H1 (cell line): ENCODE results near the gene PLB1. TPM values are rescaled to one million over a fixed set of nuclear protein-coding genes. Genes with fewer than 3 reads are reported as not detected.

Experiments
- CTCF ChIA-PET: fragments of 300-600 bp; sonication (Branson Sonifier 250); formaldehyde crosslinking; loops from one replicate; lab custom pipeline; 2021; ENCODE audit not compliant: partially characterized antibody; lab: Charles Lee
- POLR2A ChIA-PET: fragments of 300-600 bp; sonication (Branson Sonifier 250); formaldehyde crosslinking; loops from one replicate; lab custom pipeline; 2021; ENCODE audit warnings: inconsistent platforms; ENCODE audit not compliant: partially characterized antibody; lab: Charles Lee
- DNase-seq, 2 experiments: peaks; one replicate each; pipeline versions ENCODE4 v3.0.0 to v3.0.0-alpha.2; 2010 to 2022; ENCODE audit warnings: low spot score in 2 of 2, low read depth in 1 of 2, mixed read lengths in 1 of 2
- FAIRE-seq: peaks from 2 replicates; lab custom pipeline; 2011; peaks lifted over from hg19 to GRCh38; lab: Jason Lieb, UNC
- H2AFZ ChIP-seq: 2 replicates; pipeline ENCODE4 v1.8.1; 2012; ENCODE audit warnings: low read length, inconsistent platforms
- H2AK5ac ChIP-seq: 2 replicates; pipeline ENCODE4 v1.6.1; 2013; ENCODE audit warnings: low read depth, low read length
- H2BK120ac ChIP-seq: replicated peaks from 2 replicates; pipeline ENCODE3; 2013; ENCODE audit warnings: low read depth, low read length, inconsistent platforms
- H2BK12ac ChIP-seq: 2 replicates; pipeline ENCODE4 v1.6.1; 2013; ENCODE audit warnings: low read depth, low read length
- H2BK15ac ChIP-seq: 2 replicates; pipeline ENCODE4 v1.6.1; 2013; ENCODE audit warnings: low read length
- H2BK20ac ChIP-seq: 2 replicates; pipeline ENCODE4 v1.6.1; 2013; ENCODE audit warnings: low read length
- H2BK5ac ChIP-seq: 2 replicates; pipeline ENCODE4 v1.6.1; 2013; ENCODE audit warnings: low read depth, low read length
- H3K14ac ChIP-seq: 2 replicates; pipeline ENCODE4 v1.6.1; 2013; ENCODE audit warnings: inconsistent platforms; ENCODE audit not compliant: insufficient read length
- H3K18ac ChIP-seq: 2 replicates; pipeline ENCODE4 v1.6.1; 2013; ENCODE audit warnings: low read length; ENCODE audit errors: extremely low read depth
- H3K23ac ChIP-seq: 2 replicates; pipeline ENCODE4 v1.6.1; 2013; ENCODE audit warnings: inconsistent platforms; ENCODE audit not compliant: insufficient read length
- H3K23me2 ChIP-seq: 2 replicates; pipeline ENCODE4 v1.6.1; 2013; ENCODE audit warnings: low read depth, low read length
- H3K27ac ChIP-seq: 2 replicates; pipeline ENCODE4 v1.6.1; 2011; ENCODE audit warnings: low read depth, low read length, inconsistent platforms
- H3K27me3 ChIP-seq, 4 experiments: replicated peaks in 1 of 4; 1 replicate in 1 of 4; 2 replicates in 3 of 4; pipeline versions ENCODE4 v1.6.1 to v1.8.1; 2011 to 2013; ENCODE audit warnings: low read length in 3 of 4, mild to moderate bottlenecking in 3 of 4, inconsistent platforms in 2 of 4, mixed read lengths in 2 of 4, moderate library complexity in 1 of 4; ENCODE audit not compliant: control insufficient read depth in 3 of 4, insufficient read depth in 3 of 4; ENCODE audit errors: extremely low read depth in 1 of 4
- H3K36me3 ChIP-seq, 4 experiments: 2 replicates each; pipeline versions ENCODE4 v1.6.1 to v1.8.1; 2011 to 2013; ENCODE audit warnings: mild to moderate bottlenecking in 4 of 4, low read length in 3 of 4, moderate library complexity in 2 of 4, control low read depth in 1 of 4, inconsistent platforms in 1 of 4; ENCODE audit not compliant: insufficient read depth in 4 of 4, control insufficient read depth in 2 of 4
- H3K4ac ChIP-seq: replicated peaks from 2 replicates; pipeline ENCODE3; 2013; ENCODE audit warnings: low read length, low read depth, mixed read lengths, inconsistent platforms; ENCODE audit not compliant: insufficient read length
- H3K4me1 ChIP-seq, 4 experiments: replicated peaks in 1 of 4; 1 replicate in 1 of 4; 2 replicates in 3 of 4; pipeline versions ENCODE4 v1.6.1 to v1.8.1; 2011 to 2013; ENCODE audit warnings: low read length in 3 of 4, inconsistent platforms in 2 of 4, mixed read lengths in 1 of 4; ENCODE audit not compliant: insufficient read depth in 4 of 4, control insufficient read depth in 3 of 4
- H3K4me2 ChIP-seq, 2 experiments: 2 replicates each; pipeline versions ENCODE4 v1.6.1 to v1.8.1; 2011 to 2013; ENCODE audit warnings: low read depth in 2 of 2, low read length in 2 of 2, control low read depth in 1 of 2, inconsistent platforms in 1 of 2, mild to moderate bottlenecking in 1 of 2; ENCODE audit not compliant: insufficient read depth in 1 of 2
- H3K4me3 ChIP-seq, 4 experiments: fragments of 200-600, 300-600 bp in 1 of 4; sonication (generic), shearing (Covaris generic), sonication (Bioruptor Twin) in 1 of 4; 2 replicates each; pipeline versions ENCODE4 v1.5.1 to v1.8.1; 2011 to 2016; ENCODE audit warnings: low read length in 4 of 4, low read depth in 3 of 4, control low read depth in 2 of 4, inconsistent platforms in 2 of 4, mild to moderate bottlenecking in 2 of 4, mixed read lengths in 1 of 4, moderate library complexity in 1 of 4; ENCODE audit not compliant: insufficient read depth in 2 of 4; ENCODE audit errors: extremely low read depth in 1 of 4
- H3K56ac ChIP-seq: replicated peaks from 2 replicates; pipeline ENCODE3; 2013; ENCODE audit warnings: low read depth, mild to moderate bottlenecking, mixed read lengths, low read length, inconsistent platforms; ENCODE audit not compliant: insufficient read length
- H3K79me1 ChIP-seq: 2 replicates; pipeline ENCODE4 v1.6.1; 2013; ENCODE audit warnings: low read depth, low read length, control low read depth
- H3K79me2 ChIP-seq, 2 experiments: 2 replicates each; pipeline versions ENCODE4 v1.6.1 to v1.8.1; 2012 to 2013; ENCODE audit warnings: low read length in 2 of 2, mild to moderate bottlenecking in 2 of 2, inconsistent platforms in 1 of 2; ENCODE audit not compliant: insufficient read depth in 2 of 2, control insufficient read depth in 1 of 2
- H3K9ac ChIP-seq, 4 experiments: replicated peaks in 1 of 4; 1 replicate in 1 of 4; 2 replicates in 3 of 4; pipeline versions ENCODE4 v1.6.1 to v1.8.1; 2011 to 2013; ENCODE audit warnings: low read depth in 3 of 4, low read length in 3 of 4, control low read depth in 2 of 4, mild to moderate bottlenecking in 2 of 4, moderate library complexity in 2 of 4, inconsistent platforms in 1 of 4; ENCODE audit errors: extremely low read depth in 1 of 4
- H3K9me3 ChIP-seq, 2 experiments: 2 replicates each; pipeline versions ENCODE4 v1.6.1 to v1.8.1; 2012 to 2013; ENCODE audit warnings: mild to moderate bottlenecking in 2 of 2, moderate library complexity in 2 of 2, control low read depth in 1 of 2, inconsistent platforms in 1 of 2, low read depth in 1 of 2, low read length in 1 of 2, mixed read lengths in 1 of 2; ENCODE audit not compliant: insufficient read depth in 2 of 2
- H4K20me1 ChIP-seq, 2 experiments: replicated peaks in 1 of 2; 2 replicates each; pipeline versions ENCODE3 to v1.8.1; 2011 to 2013; ENCODE audit warnings: inconsistent platforms in 2 of 2, low read length in 2 of 2, mild to moderate bottlenecking in 1 of 2; ENCODE audit not compliant: insufficient read depth in 2 of 2, control insufficient read depth in 1 of 2
- H4K5ac ChIP-seq: 2 replicates; pipeline ENCODE4 v1.6.1; 2013; ENCODE audit warnings: low read length, low read depth, mixed read lengths, inconsistent platforms; ENCODE audit not compliant: insufficient read length
- H4K8ac ChIP-seq: 2 replicates; pipeline ENCODE4 v1.8.0; 2013; ENCODE audit warnings: mild to moderate bottlenecking, moderate library complexity, low read length, inconsistent platforms; ENCODE audit not compliant: insufficient read depth; ENCODE audit errors: extremely low read depth
- H4K91ac ChIP-seq: replicated peaks from 2 replicates; pipeline ENCODE3; 2013; ENCODE audit warnings: low read length, mixed read lengths, inconsistent platforms; ENCODE audit not compliant: insufficient read length
- CHD2 ChIP-seq: IDR thresholded peaks from 2 replicates; pipeline ENCODE4 v1.6.1; 2012; ENCODE audit warnings: low read length, improper control_type of control experiment
- EGR1 ChIP-seq: IDR thresholded peaks from 2 replicates; pipeline ENCODE4 v1.6.1; 2011; ENCODE audit warnings: low read depth, low read length, borderline replicate concordance
- HDAC2 ChIP-seq, 2 experiments: fragments of 300-600 bp in 1 of 2; sonication (generic) in 1 of 2; IDR thresholded peaks; 2 replicates each; pipeline ENCODE4 v1.6.1; 2011 to 2012; ENCODE audit warnings: low read depth in 2 of 2, low read length in 2 of 2, mild to moderate bottlenecking in 2 of 2, moderate library complexity in 2 of 2, borderline replicate concordance in 1 of 2, inconsistent platforms in 1 of 2
- KDM4A ChIP-seq: IDR thresholded peaks from one replicate; pipeline ENCODE4 v1.7.1; 2012; ENCODE audit warnings: low read depth, mild to moderate bottlenecking, moderate library complexity, low read length, inconsistent platforms; ENCODE audit not compliant: severe bottlenecking
- MAFK ChIP-seq: IDR thresholded peaks from 2 replicates; pipeline ENCODE4 v1.6.1; 2012; ENCODE audit warnings: low read depth, mild to moderate bottlenecking, improper control_type of control experiment, low read length
- POLR2AphosphoS5 ChIP-seq: IDR thresholded peaks from 2 replicates; pipeline ENCODE4 v1.6.1; 2011; ENCODE audit warnings: low read depth, low read length
- POU5F1 ChIP-seq: IDR thresholded peaks from 2 replicates; pipeline ENCODE4 v1.6.1; 2011; ENCODE audit warnings: low read depth, mild to moderate bottlenecking, low read length, moderate library complexity
- SP2 ChIP-seq: IDR thresholded peaks from 2 replicates; pipeline ENCODE4 v1.6.1; 2012; ENCODE audit warnings: mild to moderate bottlenecking, low read length, inconsistent platforms
- SRF ChIP-seq: IDR thresholded peaks from 2 replicates; pipeline ENCODE4 v1.6.1; 2011; ENCODE audit warnings: mild to moderate bottlenecking, low read depth, low read length, moderate library complexity
- WGBS, 2 experiments: shearing (Covaris generic) in 1 of 2; methylation state at CpG; one replicate each; pipeline versions ENCODE4 v1.1.6 to v1.1.7; 2013 to 2015; ENCODE audit warnings: low lambda C conversion rate in 2 of 2, mixed read lengths in 2 of 2, inconsistent platforms in 1 of 2, low coverage in 1 of 2, missing lambda C conversion rate in 1 of 2; ENCODE audit not compliant: insufficient replicate concordance in 2 of 2, insufficient coverage in 1 of 2, insufficient read length in 1 of 2; ENCODE audit errors: extremely low coverage in 1 of 2, missing lambda C conversion rate in 1 of 2; 5-methylcytosine and 5-hydroxymethylcytosine counted together
- polyA plus RNA-seq, 7 experiments: library from polyadenylated mRNA; depleted of rRNA in 3 of 7; stranded (reverse) in 5 of 7; unstranded in 2 of 7; fragments of >200 nt in 5 of 7; fragments of 200-250 nt in 2 of 7; gene quantifications; 1 replicate in 5 of 7; 2 replicates in 1 of 7; 4 replicates in 1 of 7; pipeline versions ENCODE4 v1.2.1 to v1.2.3, GENCODE V29; 2011 to 2013; ENCODE audit warnings: missing spikeins in 2 of 7, mixed read lengths in 2 of 7
- total RNA-seq: library from RNA; stranded (reverse); fragmentation: NEBNext Ultra II Directional; extraction: Animal tissue kit (Norgen Biotek cat#: 25700); gene quantifications from 2 replicates; pipeline ENCODE4 v1.2.1, GENCODE V29; 2021
- TF ChIP-seq, protein P1 (sequence below): IDR thresholded peaks from 2 replicates; pipeline ENCODE4 v1.6.1; 2012; ENCODE audit warnings: inconsistent platforms
- TF ChIP-seq, protein P2 (sequence below), 3 experiments: IDR thresholded peaks; 1 replicate in 2 of 3; 2 replicates in 1 of 3; pipeline versions ENCODE4 v1.5.1 to v1.6.1; 2011; ENCODE audit warnings: low read length in 3 of 3, mild to moderate bottlenecking in 3 of 3, inconsistent platforms in 2 of 3, low read depth in 1 of 3, moderate library complexity in 1 of 3; ENCODE audit not compliant: insufficient read depth in 1 of 3; ENCODE audit errors: control extremely low read depth in 1 of 3

PLB1 gene
- total and polyA plus RNA-seq, 2 of the 8 experiments (the other 6 are each of a cell fraction or from before 2014, with no cell fraction given): 0.20 to 0.36 TPM

- no peak for DNase-seq
- H3K4me1 ChIP-seq: peaks cover 0 to 7% (median 3%) of the 10 kb centered on the region in 4 experiments; a peak in 4 of 7 replicates
- POLR2A ChIA-PET: interaction anchor here (1.4 kb wide), 1 partner anchor 13 kb away, joined by 4 read pairs; no protein-coding TSS in a partner anchor
- TF ChIP-seq MAFK: no peak
- TF ChIP-seq SRF: peak; percentile 55; the same call in 1 of the 2 replicates
- no peak for TF ChIP-seq KDM4A
- TF ChIP-seq, protein P1, sequence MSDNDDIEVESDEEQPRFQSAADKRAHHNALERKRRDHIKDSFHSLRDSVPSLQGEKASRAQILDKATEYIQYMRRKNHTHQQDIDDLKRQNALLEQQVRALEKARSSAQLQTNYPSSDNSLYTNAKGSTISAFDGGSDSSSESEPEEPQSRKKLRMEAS: no peak
- TF ChIP-seq POU5F1: no peak
- no peak for TF ChIP-seq POLR2AphosphoS5
- no peak for TF ChIP-seq EGR1
- no peak for TF ChIP-seq SP2
- TF ChIP-seq CHD2: no peak
- TF ChIP-seq, protein P2, sequence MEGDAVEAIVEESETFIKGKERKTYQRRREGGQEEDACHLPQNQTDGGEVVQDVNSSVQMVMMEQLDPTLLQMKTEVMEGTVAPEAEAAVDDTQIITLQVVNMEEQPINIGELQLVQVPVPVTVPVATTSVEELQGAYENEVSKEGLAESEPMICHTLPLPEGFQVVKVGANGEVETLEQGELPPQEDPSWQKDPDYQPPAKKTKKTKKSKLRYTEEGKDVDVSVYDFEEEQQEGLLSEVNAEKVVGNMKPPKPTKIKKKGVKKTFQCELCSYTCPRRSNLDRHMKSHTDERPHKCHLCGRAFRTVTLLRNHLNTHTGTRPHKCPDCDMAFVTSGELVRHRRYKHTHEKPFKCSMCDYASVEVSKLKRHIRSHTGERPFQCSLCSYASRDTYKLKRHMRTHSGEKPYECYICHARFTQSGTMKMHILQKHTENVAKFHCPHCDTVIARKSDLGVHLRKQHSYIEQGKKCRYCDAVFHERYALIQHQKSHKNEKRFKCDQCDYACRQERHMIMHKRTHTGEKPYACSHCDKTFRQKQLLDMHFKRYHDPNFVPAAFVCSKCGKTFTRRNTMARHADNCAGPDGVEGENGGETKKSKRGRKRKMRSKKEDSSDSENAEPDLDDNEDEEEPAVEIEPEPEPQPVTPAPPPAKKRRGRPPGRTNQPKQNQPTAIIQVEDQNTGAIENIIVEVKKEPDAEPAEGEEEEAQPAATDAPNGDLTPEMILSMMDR (IDR thresholded peaks at IDR 0.05; ENCODE audit: control extremely low read depth in 1 of 3, insufficient read depth in 1 of 3, low read depth in 1 of 3, low read length in 3 of 3): peak; percentile 28 to 46 (median 37)
- no peak for TF ChIP-seq HDAC2 (IDR thresholded peaks at IDR 0.05; ENCODE audit: borderline replicate concordance in 1 of 2, low read depth in 2 of 2, low read length in 2 of 2)
Measured at GRCh38 chr2:28606986-28607441, 111.2 kb downstream of the PLB1 start.

More at GRCh38 chr2:28606986-28607441, 111.2 kb downstream of the PLB1 start:
- H4K8ac ChIP-seq: no peak overlapping the region
- no peak overlapping the region for H3K23ac ChIP-seq
- H3K18ac ChIP-seq: peak overlapping the region; percentile 36; the same call in 1 of the 2 replicates
- H3K14ac ChIP-seq: no peak overlapping the region
- no peak overlapping the region for H2BK12ac ChIP-seq
- peak overlapping the region; percentile 75; the same call in 1 of the 2 replicates for H2BK15ac ChIP-seq
- no peaks in the 10 kb centered on the region for H3K9me3 ChIP-seq
- WGBS, 2 experiments: 81% methylated on average over 5 of the region's 5 CpGs; no CpG with 5 or more reads in 1 of the 2 experiments
- H2AFZ ChIP-seq: peak overlapping the region; percentile 40; the same call in 1 of the 2 replicates
- peak overlapping the region; percentile 47 for H4K91ac ChIP-seq
- H4K20me1 ChIP-seq: no peaks in the 10 kb centered on the region
- H2AK5ac ChIP-seq: no peak overlapping the region
- no peak overlapping the region for H4K5ac ChIP-seq
- H3K23me2 ChIP-seq: no peaks in the 10 kb centered on the region
- no peak overlapping the region for H2BK20ac ChIP-seq
- FAIRE-seq: no peak
- H3K4ac ChIP-seq: no peak overlapping the region
- no peaks in the 10 kb centered on the region for H3K79me1 ChIP-seq
- H3K4me2 ChIP-seq: no peak overlapping the region
- CTCF ChIA-PET: interaction anchor here (0.7 to 9.5 kb wide), 9 partner anchors 10 to 178 kb away, joined by 3 to 81 read pairs (median 4); no protein-coding TSS in a partner anchor
- H3K79me2 ChIP-seq: no peaks in the 10 kb centered on the region
- no peak overlapping the region for H2BK120ac ChIP-seq
- no peaks in the 10 kb centered on the region for H3K36me3 ChIP-seq
- no peak overlapping the region for H3K4me3 ChIP-seq
- no peaks in the 10 kb centered on the region; a peak in 1 of 7 replicates for H3K27me3 ChIP-seq
- H2BK5ac ChIP-seq: peak overlapping the region; percentile 62
- no peak overlapping the region for H3K27ac ChIP-seq
- H3K56ac ChIP-seq: no peak overlapping the region
- no peak overlapping the region for H3K9ac ChIP-seq
